ENCODE data around the gene SOX15. TPM values are rescaled to one million over a fixed set of nuclear protein-coding genes. Genes with fewer than 3 reads are reported as not detected.
"Not testable (repeated sequence)": the region's sequence is repeated elsewhere in the genome, so short reads cannot be mapped to it uniquely, and the experiment has no call there.

Gene SOX15
- total and polyA plus RNA-seq, 8 donors = 0.18 to 1.0 (median 0.35) TPM; not detected in 3

- peak overlapping the region in 2 of 4 donors; percentile 70 to 80 for H3K4me3 ChIP-seq
- no peaks in the 10 kb centered on the region for H3K36me3 ChIP-seq
- no peaks in the 10 kb centered on the region for H3K9me3 ChIP-seq
- WGBS, 2 donors = 46 to 55% methylated on average over 7 of the region's 7 CpGs
- H3K27ac ChIP-seq = peak overlapping the region in 3 of 4 donors; percentile 88 to 92 (median 89)
- ATAC-seq (peak in 1 of 4 donors; percentile 4), DNase-seq (peak in 1 of 6 donors; percentile 64), FAIRE-seq (no peak)
- no peaks in the 10 kb centered on the region for H3K27me3 ChIP-seq
- H3K4me1 ChIP-seq = peaks cover 0 to 10% (median 6%) of the 10 kb centered on the region in 3 donors
- TF ChIP-seq, protein P1, sequence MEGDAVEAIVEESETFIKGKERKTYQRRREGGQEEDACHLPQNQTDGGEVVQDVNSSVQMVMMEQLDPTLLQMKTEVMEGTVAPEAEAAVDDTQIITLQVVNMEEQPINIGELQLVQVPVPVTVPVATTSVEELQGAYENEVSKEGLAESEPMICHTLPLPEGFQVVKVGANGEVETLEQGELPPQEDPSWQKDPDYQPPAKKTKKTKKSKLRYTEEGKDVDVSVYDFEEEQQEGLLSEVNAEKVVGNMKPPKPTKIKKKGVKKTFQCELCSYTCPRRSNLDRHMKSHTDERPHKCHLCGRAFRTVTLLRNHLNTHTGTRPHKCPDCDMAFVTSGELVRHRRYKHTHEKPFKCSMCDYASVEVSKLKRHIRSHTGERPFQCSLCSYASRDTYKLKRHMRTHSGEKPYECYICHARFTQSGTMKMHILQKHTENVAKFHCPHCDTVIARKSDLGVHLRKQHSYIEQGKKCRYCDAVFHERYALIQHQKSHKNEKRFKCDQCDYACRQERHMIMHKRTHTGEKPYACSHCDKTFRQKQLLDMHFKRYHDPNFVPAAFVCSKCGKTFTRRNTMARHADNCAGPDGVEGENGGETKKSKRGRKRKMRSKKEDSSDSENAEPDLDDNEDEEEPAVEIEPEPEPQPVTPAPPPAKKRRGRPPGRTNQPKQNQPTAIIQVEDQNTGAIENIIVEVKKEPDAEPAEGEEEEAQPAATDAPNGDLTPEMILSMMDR (IDR thresholded peaks at IDR 0.05) = no peak
- intact Hi-C loops (cut with DNase I) = no loop called here
Observed at GRCh38 chr17:7626307-7626706, 36.4 kb upstream of the SOX15 start.

DNA sequence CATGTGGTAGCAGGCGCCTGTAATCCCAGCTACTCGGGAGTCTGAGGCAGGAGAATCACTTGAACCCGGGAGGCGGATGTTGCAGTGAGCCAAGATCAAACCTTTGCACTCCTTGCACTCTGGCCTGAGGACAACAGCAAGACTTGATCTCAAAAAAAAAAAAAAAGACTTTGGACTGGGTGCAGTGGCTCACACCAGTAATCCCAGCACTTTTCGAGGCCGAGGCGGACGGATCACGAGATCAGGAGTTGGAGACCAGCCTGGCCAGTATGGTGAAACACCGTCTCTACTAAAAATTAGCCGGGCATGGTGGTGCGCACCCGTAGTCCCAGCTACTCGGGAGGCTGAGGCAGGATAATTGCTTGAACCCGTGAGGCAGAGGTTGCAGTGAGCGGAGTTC lies 35.9 kb upstream of the SOX15 start:
- H3K27ac ChIP-seq; H3K27me3 ChIP-seq; FAIRE-seq; H3K4me1 ChIP-seq; H3K36me3 ChIP-seq; DNase-seq; intact Hi-C loops (cut with DNase I); H3K9me3 ChIP-seq; H3K4me3 ChIP-seq; ATAC-seq: not testable (repeated sequence)
- WGBS, 2 donors = 94 to 95% methylated on average over 16 of the region's 16 CpGs

DNA sequence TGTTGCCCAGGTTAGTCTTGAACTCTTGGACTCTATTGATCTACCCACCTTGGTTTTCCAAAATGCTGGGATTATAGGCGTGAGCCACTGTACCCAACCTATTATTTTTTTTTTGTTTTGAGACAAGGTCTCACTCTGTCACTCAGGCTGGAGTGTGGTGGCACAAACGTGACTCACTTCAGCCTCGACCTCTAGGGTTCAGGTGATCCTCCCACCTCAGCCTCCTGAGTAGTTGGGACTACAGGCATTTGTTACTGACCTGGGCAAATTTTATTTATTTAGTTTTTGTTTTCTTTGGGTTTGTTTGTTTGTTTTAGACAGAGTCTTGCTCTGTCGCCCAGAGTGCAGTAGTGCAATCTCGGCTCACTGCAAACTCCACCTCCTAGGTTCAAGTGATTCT lies 33.8 kb upstream of the SOX15 start:
- 72 to 82% methylated on average over 5 of the region's 5 CpGs for WGBS, 2 donors
- FAIRE-seq (no peak), DNase-seq (no peak), ATAC-seq (no peak)
- Histone ChIP-seq H3K4me3 (no peak overlapping the region), H3K27me3 (no peaks in the 10 kb centered on the region), H3K36me3 (no peaks in the 10 kb centered on the region), H3K4me1 (peaks cover 0 to 10% (median 6%) of the 10 kb centered on the region in 3 donors), H3K27ac (no peak overlapping the region), H3K9me3 (no peaks in the 10 kb centered on the region)
- intact Hi-C loops (cut with DNase I) = no loop called here
- TF ChIP-seq, protein P1 (IDR thresholded peaks at IDR 0.05) = no peak

DNA sequence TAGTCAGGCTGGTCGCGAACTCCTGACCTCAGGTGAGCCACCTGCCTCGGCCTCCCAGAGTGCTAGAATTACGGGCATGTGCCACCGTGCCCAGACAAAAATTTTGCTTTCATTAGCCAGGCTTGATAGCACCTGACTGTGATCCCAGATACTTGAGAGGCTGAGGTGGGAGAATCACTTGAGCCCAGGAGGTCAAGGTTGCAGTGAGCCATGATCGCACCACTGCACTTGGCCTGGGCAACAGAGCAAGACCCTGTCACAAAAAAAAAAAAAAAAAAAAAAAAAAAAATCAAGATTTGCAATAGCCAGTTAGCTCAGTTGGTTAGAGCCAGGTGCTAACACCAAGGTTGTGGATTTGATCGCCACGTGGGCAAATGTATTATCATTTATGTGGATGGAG lies 30.9 kb upstream of the SOX15 start:
- intact Hi-C loops (cut with DNase I) = no loop called here
- Histone ChIP-seq H3K27me3 (no peaks in the 10 kb centered on the region), H3K4me3 (no peak overlapping the region), H3K27ac (no peak overlapping the region), H3K36me3 (no peaks in the 10 kb centered on the region), H3K4me1 (no peaks in the 10 kb centered on the region), H3K9me3 (no peaks in the 10 kb centered on the region)
- WGBS, 2 donors = 86 to 92% methylated on average over 8 of the region's 8 CpGs
- DNase-seq = no peak
- no peak for ATAC-seq
- TF ChIP-seq, protein P1 (IDR thresholded peaks at IDR 0.05) = no peak
- FAIRE-seq = no peak

GRCh38 chr17:7618608-7619007 lies 28.7 kb upstream of the SOX15 start:
- TF ChIP-seq, protein P1 (IDR thresholded peaks at IDR 0.05) = no peak
- H3K27me3 ChIP-seq = no peaks in the 10 kb centered on the region
- H3K27ac ChIP-seq = no peak overlapping the region
- no peaks in the 10 kb centered on the region for H3K36me3 ChIP-seq
- intact Hi-C loops (cut with DNase I) = no loop called here
- no peak overlapping the region for H3K4me3 ChIP-seq
- FAIRE-seq = no peak
- WGBS, 2 donors = 73 to 77% methylated on average over 5 of the region's 5 CpGs
- no peak for ATAC-seq
- H3K4me1 ChIP-seq = peaks cover 0 to 4% (median under 1%) of the 10 kb centered on the region in 3 donors
- DNase-seq = no peak
- H3K9me3 ChIP-seq = no peaks in the 10 kb centered on the region

Data from pancreas (tissue), 10 donors.